ENCODE measurements around the gene GPC3. TPM values are rescaled to one million over a fixed set of nuclear protein-coding genes. Genes with fewer than 3 reads are reported as not detected.

GPC3 gene
- total RNA-seq, 3 donors from 2014 or later (not counting 1 experiment from before 2014, with no cell fraction given) = not detected

- no peak for TF ChIP-seq CTCF (IDR thresholded peaks at IDR 0.05)
- Mint-ChIP-seq H3K4me3 (no peak overlapping the region), H3K4me1 (no peaks in the 10 kb centered on the region), H3K9me3 (no peaks in the 10 kb centered on the region), H3K27ac (no peak overlapping the region), H3K27me3 (ENCODE audit: low read depth in 2 of 2) (peaks cover 4 to 20% of the 10 kb centered on the region in 2 donors), H3K36me3 (no peaks in the 10 kb centered on the region)
- Histone ChIP-seq H3K36me3 (ENCODE audit: control insufficient read depth, insufficient read depth, low read length) (no peaks in the 10 kb centered on the region), H3K4me3 (ENCODE audit: low read length) (no peak overlapping the region), H3K27me3 (ENCODE audit: control insufficient read depth, insufficient read depth, low read length) (no peaks in the 10 kb centered on the region), H3K27ac (ENCODE audit: low read length) (no peak overlapping the region), H3K9me3 (ENCODE audit: control insufficient read depth, insufficient read depth, low read length) (no peaks in the 10 kb centered on the region), H3K4me1 (ENCODE audit: control insufficient read depth, insufficient read depth, low read length) (no peaks in the 10 kb centered on the region)
- no peak for ATAC-seq
- DNase-seq = no peak
- no CpG with 5 or more reads among the region's 1 CpG for WGBS (ENCODE audit: insufficient coverage)
- intact Hi-C loops (cut with micrococcal nuclease) = no loop called here
These were observed 333.2 kb downstream of the GPC3 start for GRCh38 chrX:133652185-133652584.

GRCh38 chrX:133650239-133650638 is 335.2 kb downstream of the GPC3 start:
- no peak overlapping the region for H3K4me3 Mint-ChIP-seq
- H3K4me1 Mint-ChIP-seq = no peaks in the 10 kb centered on the region
- Histone ChIP-seq H3K27me3 (ENCODE audit: control insufficient read depth, insufficient read depth, low read length) (no peaks in the 10 kb centered on the region), H3K27ac (ENCODE audit: low read length) (no peak overlapping the region), H3K36me3 (ENCODE audit: control insufficient read depth, insufficient read depth, low read length) (no peaks in the 10 kb centered on the region), H3K9me3 (ENCODE audit: control insufficient read depth, insufficient read depth, low read length) (no peaks in the 10 kb centered on the region), H3K4me1 (ENCODE audit: control insufficient read depth, insufficient read depth, low read length) (no peaks in the 10 kb centered on the region), H3K4me3 (ENCODE audit: low read length) (no peak overlapping the region)
- H3K27me3 Mint-ChIP-seq (ENCODE audit: low read depth in 2 of 2) = peaks cover 4 to 9% of the 10 kb centered on the region in 2 donors
- intact Hi-C loops (cut with micrococcal nuclease) = no loop called here
- WGBS (ENCODE audit: insufficient coverage) = no CpG with 5 or more reads among the region's 1 CpG
- no peak for ATAC-seq
- no peaks in the 10 kb centered on the region for H3K9me3 Mint-ChIP-seq
- H3K36me3 Mint-ChIP-seq = no peaks in the 10 kb centered on the region
- H3K27ac Mint-ChIP-seq = no peak overlapping the region
- no peak for DNase-seq
- no peak for TF ChIP-seq CTCF (IDR thresholded peaks at IDR 0.05)

- H3K27ac Mint-ChIP-seq = no peak overlapping the region
- no peaks in the 10 kb centered on the region for H3K36me3 Mint-ChIP-seq
- H3K4me1 Mint-ChIP-seq = no peaks in the 10 kb centered on the region
- H3K9me3 Mint-ChIP-seq = no peaks in the 10 kb centered on the region
- peaks cover 4 to 9% of the 10 kb centered on the region in 2 donors for H3K27me3 Mint-ChIP-seq (ENCODE audit: low read depth in 2 of 2)
- DNase-seq = no peak
- 100% methylated on average over 1 of the region's 1 CpG for WGBS (ENCODE audit: insufficient coverage)
- no peak for TF ChIP-seq CTCF (IDR thresholded peaks at IDR 0.05)
- intact Hi-C loops (cut with micrococcal nuclease) = no loop called here
- H3K36me3 ChIP-seq (ENCODE audit: control insufficient read depth, insufficient read depth, low read length) = no peaks in the 10 kb centered on the region
- H3K4me1 ChIP-seq (ENCODE audit: control insufficient read depth, insufficient read depth, low read length) = no peaks in the 10 kb centered on the region
- no peak overlapping the region for H3K4me3 Mint-ChIP-seq
- H3K4me3 ChIP-seq (ENCODE audit: low read length) = no peak overlapping the region
- H3K9me3 ChIP-seq (ENCODE audit: control insufficient read depth, insufficient read depth, low read length) = no peaks in the 10 kb centered on the region
- H3K27ac ChIP-seq (ENCODE audit: low read length) = no peak overlapping the region
- ATAC-seq = no peak
- no peaks in the 10 kb centered on the region for H3K27me3 ChIP-seq (ENCODE audit: control insufficient read depth, insufficient read depth, low read length)
These were observed 335.7 kb downstream of the GPC3 start for GRCh38 chrX:133649651-133650050.

GRCh38 chrX:133648594-133648993 is 336.8 kb downstream of the GPC3 start:
- no peak overlapping the region for H3K4me3 Mint-ChIP-seq
- WGBS (ENCODE audit: insufficient coverage) = 91% methylated on average over 3 of the region's 4 CpGs

More at GRCh38 chrX:133648594-133648993, 336.8 kb downstream of the GPC3 start:
- Histone ChIP-seq H3K36me3 (ENCODE audit: control insufficient read depth, insufficient read depth, low read length) (no peaks in the 10 kb centered on the region), H3K27me3 (ENCODE audit: control insufficient read depth, insufficient read depth, low read length) (no peaks in the 10 kb centered on the region), H3K4me3 (ENCODE audit: low read length) (no peak overlapping the region), H3K9me3 (ENCODE audit: control insufficient read depth, insufficient read depth, low read length) (no peaks in the 10 kb centered on the region), H3K4me1 (ENCODE audit: control insufficient read depth, insufficient read depth, low read length) (no peaks in the 10 kb centered on the region), H3K27ac (ENCODE audit: low read length) (no peak overlapping the region)
- ATAC-seq (no peak), DNase-seq (no peak)
- Mint-ChIP-seq H3K27ac (no peak overlapping the region), H3K9me3 (no peaks in the 10 kb centered on the region), H3K36me3 (no peaks in the 10 kb centered on the region), H3K4me1 (no peaks in the 10 kb centered on the region), H3K27me3 (ENCODE audit: low read depth in 2 of 2) (peaks cover 4 to 9% of the 10 kb centered on the region in 2 donors)
- TF ChIP-seq CTCF (IDR thresholded peaks at IDR 0.05) = no peak
- intact Hi-C loops (cut with micrococcal nuclease) = no loop called here

Data from natural killer cell (primary cell).